SK-N-MC (cell line): ENCODE data around the gene RIPOR1.

Experiments
- EZH2 ChIP-seq: fragments of 200-600 bp; sonication (generic); IDR thresholded peaks from one replicate; pipeline ENCODE4 v1.6.1; 2017; ENCODE audit warnings: antibody characterized with exemption
- FOXP2 ChIP-seq: optimal IDR thresholded peaks from 2 replicates; pipeline ENCODE3; 2011; ENCODE audit warnings: mild to moderate bottlenecking, moderate library complexity; ENCODE audit not compliant: insufficient read depth; ENCODE audit errors: extremely low read length, control extremely low read depth
- POLR2AphosphoS5 ChIP-seq: IDR thresholded peaks from 2 replicates; pipeline ENCODE4 v1.6.1; 2012; ENCODE audit warnings: mild to moderate bottlenecking, low read depth, low read length, borderline replicate concordance

DNA sequence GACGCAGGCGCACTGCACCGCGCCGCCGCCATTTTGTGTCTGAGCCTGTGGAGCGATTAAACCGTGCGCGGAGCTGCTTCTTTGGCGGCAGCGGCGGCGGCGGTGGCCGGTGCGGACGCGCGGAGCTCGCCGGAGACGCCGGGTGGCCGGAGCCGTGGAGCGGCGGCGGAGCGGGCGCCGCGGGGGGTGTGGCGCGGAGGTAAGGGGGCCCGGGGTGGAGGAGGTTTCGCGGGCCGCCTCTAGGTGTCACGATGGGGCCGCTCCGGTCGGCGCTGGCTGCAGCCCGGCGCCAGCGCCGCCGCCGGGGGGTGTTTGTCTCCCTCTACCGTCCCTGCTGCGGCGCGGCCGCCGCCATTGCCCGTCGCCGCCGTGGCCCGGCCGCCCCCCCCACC, 33.9 kb downstream of the RIPOR1 start, which contains the start of gene CTCF:
- TF ChIP-seq POLR2AphosphoS5: no peak
- TF ChIP-seq EZH2: no peak
- TF ChIP-seq FOXP2: no peak
